Activated CD4-positive, alpha-beta T cell treated with anti-CD3 and anti-CD28 coated beads, Interleukin-2, amount 10 ng/mL, durations not matched to agents 7 days and 5 days (primary cell): ENCODE results near the gene NUDT19. TPM values are rescaled to one million over a fixed set of nuclear protein-coding genes. Genes with fewer than 3 reads are reported as not detected.
A peak's percentile ranks its signal among the peaks of the same experiment; 100 is the strongest.

Experiments
- CTCF ChIA-PET: fragments of 350-600 bp; sonication (Branson Sonifier 250); formaldehyde crosslinking; loops from one replicate; lab custom pipeline; 2021; ENCODE audit warnings: antibody characterized with exemption; lab: Charles Lee
- POLR2A ChIA-PET: fragments of 350-600 bp; sonication (Branson Sonifier 250); formaldehyde crosslinking; loops from one replicate; lab custom pipeline; 2021; ENCODE audit warnings: antibody characterized with exemption; lab: Charles Lee
- DNase-seq: peaks from one replicate; pipeline ENCODE4 v3.0.0-alpha.2; 2020
- H3K27ac Mint-ChIP-seq: one replicate; pipeline ENCODE4 v1.8.0; 2021; ENCODE audit warnings: mild to moderate bottlenecking, moderate library complexity, mixed read lengths
- H3K27me3 Mint-ChIP-seq: one replicate; pipeline ENCODE4 v1.8.0; 2021; ENCODE audit warnings: mixed read lengths
- H3K36me3 Mint-ChIP-seq: one replicate; pipeline ENCODE4 v1.8.0; 2021; ENCODE audit warnings: low read depth, mixed read lengths
- H3K4me1 Mint-ChIP-seq: one replicate; pipeline ENCODE4 v1.8.0; 2021; ENCODE audit warnings: mixed read lengths
- H3K4me3 Mint-ChIP-seq: one replicate; pipeline ENCODE4 v1.8.0; 2021; ENCODE audit warnings: mild to moderate bottlenecking, moderate library complexity, mixed read lengths
- H3K9me3 Mint-ChIP-seq: one replicate; pipeline ENCODE4 v1.8.0; 2021; ENCODE audit warnings: mixed read lengths
- total RNA-seq, 2 experiments: library from RNA; stranded (reverse); gene quantifications; one replicate each; pipeline ENCODE4 v1.2.3, GENCODE V29; 2021

NUDT19 gene
- total RNA-seq, 2 experiments from 2014 or later, result 15.6 to 16.0 TPM

DNA sequence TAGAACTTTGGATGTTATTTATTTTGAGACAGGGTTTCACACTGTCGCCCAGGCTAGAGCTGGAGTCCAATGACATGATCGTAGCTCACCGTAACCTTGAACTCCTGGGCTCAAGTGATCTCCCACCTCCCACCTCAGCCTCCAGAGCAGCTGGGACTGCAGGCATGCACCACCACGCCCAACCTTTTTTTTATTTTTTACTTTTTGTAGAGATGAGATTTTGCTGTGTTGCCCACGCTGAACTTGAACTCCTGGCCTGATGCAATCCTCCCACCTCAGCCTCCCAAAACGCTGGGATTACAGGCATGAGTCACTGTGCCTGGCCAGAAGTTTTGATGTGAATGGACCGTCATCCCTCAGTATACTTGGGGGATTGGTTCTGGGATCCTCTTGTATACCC lies 30.3 kb upstream of the NUDT19 start:
- POLR2A ChIA-PET, result no interaction called here
- DNase-seq, result no peak
- H3K4me1 Mint-ChIP-seq, result peaks cover 15% of the 10 kb centered on the region
- CTCF ChIA-PET, result no interaction called here
- H3K27me3 Mint-ChIP-seq, result no peaks in the 10 kb centered on the region
- peaks cover 10% of the 10 kb centered on the region for H3K36me3 Mint-ChIP-seq
- H3K9me3 Mint-ChIP-seq, result no peaks in the 10 kb centered on the region
- H3K27ac Mint-ChIP-seq, result no peak overlapping the region
- H3K4me3 Mint-ChIP-seq, result no peak overlapping the region

DNA sequence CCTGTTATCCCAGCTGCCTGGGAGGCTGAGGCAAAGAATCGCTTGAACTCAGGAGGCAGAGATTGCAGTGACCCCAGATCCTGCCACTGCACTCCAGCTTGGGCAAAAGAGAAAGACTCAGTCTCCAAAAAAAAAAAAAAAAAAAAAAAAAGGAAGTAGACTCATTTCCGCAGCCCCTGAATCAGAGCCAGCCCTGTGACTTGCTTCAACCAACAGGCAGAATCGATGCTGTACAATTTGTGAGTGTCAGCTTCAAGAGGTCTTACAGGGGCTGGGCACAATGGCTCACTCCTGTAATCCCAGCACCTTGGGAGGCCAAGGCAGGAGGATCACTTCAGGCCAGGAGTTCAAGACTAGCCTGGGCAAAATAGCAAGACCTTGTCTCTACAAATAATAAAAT lies 29.4 kb upstream of the NUDT19 start:
- H3K4me1 Mint-ChIP-seq, result peaks cover 15% of the 10 kb centered on the region
- ChIA-PET CTCF (no interaction called here), POLR2A (no interaction called here)
- no peaks in the 10 kb centered on the region for H3K27me3 Mint-ChIP-seq
- peak overlapping the region; percentile 44 for H3K27ac Mint-ChIP-seq
- H3K36me3 Mint-ChIP-seq, result peaks cover 13% of the 10 kb centered on the region
- peak; percentile 25 for DNase-seq
- H3K9me3 Mint-ChIP-seq, result no peaks in the 10 kb centered on the region
- no peak overlapping the region for H3K4me3 Mint-ChIP-seq

DNA sequence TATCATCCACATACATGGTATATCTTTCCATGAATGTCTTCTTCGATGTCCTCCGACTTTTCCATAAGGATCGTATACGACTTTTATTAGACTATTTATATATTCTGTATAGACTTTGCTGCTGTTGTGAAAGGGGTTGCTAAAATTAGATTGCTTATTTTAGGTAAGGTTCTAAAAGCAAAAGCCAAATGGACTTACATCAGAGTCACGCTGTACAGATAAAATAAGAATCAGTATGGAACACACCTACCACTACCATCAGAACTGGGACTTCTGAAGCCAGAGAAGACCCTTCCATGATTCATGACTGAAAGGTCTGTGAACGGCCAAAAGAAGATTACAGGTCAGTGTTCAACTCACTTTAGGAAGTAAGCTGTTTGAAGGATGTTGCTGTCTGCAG lies 25.5 kb upstream of the NUDT19 start:
- Mint-ChIP-seq H3K4me1 (peaks cover 33% of the 10 kb centered on the region), H3K36me3 (peaks cover 16% of the 10 kb centered on the region), H3K27me3 (no peaks in the 10 kb centered on the region), H3K27ac (no peak overlapping the region), H3K9me3 (no peaks in the 10 kb centered on the region), H3K4me3 (no peak overlapping the region)
- no peak for DNase-seq
- ChIA-PET CTCF (interaction anchor here (0.6 to 0.9 kb wide), 3 partner anchors 9 to 69 kb away, joined by 3 read pairs; no protein-coding TSS in a partner anchor), POLR2A (no interaction called here)

DNA sequence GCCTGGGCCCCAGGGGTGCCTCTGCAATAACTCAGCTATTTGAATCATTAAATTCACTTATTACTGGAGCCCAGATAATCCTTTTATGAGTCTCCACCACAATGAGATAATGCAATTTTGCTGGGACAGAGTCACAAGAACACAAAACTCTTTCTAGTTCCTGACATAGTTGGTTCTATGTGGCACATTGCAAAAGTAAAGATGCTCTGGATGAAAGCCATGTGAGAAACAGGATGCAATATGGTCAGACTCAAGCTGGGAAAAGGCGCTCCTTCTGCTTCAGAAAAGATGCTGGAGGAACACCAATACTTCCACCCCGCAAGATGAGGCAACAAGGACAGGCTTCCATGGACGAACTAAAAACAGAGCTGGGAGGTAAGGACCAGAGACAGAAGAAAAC lies 22.3 kb upstream of the NUDT19 start:
- Mint-ChIP-seq H3K4me3 (no peak overlapping the region), H3K9me3 (no peaks in the 10 kb centered on the region), H3K27ac (peak overlapping the region; percentile 38), H3K4me1 (peaks cover 42% of the 10 kb centered on the region), H3K27me3 (no peaks in the 10 kb centered on the region), H3K36me3 (peaks cover 20% of the 10 kb centered on the region)
- POLR2A ChIA-PET, result no interaction called here
- no peak for DNase-seq
- CTCF ChIA-PET, result interaction anchor here (0.7 kb wide), 1 partner anchor 22 kb away, joined by 4 read pairs; no protein-coding TSS in a partner anchor

DNA sequence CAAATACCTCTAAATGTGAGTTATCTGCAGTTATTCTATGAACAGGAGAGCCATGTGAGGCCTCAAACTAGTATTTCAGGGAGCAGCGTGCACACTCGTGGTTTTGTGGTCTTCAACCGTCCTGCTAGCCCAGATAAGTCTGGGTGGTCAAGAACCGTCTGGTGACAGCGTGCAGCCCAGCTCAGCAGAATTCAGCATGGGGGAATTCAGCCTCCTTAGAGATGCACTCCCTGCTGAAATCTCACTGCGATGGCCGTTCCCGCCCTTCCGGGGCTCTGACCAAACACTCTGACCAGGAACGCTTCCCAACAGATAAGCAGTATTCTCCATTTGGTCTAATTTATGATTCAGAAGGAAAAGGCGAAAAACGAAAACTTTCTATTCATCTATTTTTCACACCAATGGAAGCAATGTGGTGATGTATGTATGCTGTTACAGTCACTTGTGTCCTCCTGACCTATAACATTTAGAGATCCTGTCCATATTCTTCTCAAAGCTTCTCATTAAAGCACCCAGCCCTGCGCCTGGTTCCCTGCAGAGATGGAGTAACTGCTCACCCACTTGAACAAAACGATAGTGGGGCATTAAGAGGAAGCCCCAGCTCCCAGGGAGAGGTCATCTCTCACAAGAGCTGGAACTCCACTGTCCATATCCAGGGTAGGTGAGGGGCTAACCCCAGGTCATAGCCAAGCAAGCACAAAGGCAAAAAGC lies 19.6 kb upstream of the NUDT19 start:
- peaks cover 11% of the 10 kb centered on the region for H3K36me3 Mint-ChIP-seq
- no peaks in the 10 kb centered on the region for H3K9me3 Mint-ChIP-seq
- no peak overlapping the region for H3K27ac Mint-ChIP-seq
- H3K4me1 Mint-ChIP-seq, result peaks cover 44% of the 10 kb centered on the region
- peaks cover 4% of the 10 kb centered on the region for H3K27me3 Mint-ChIP-seq
- H3K4me3 Mint-ChIP-seq, result no peak overlapping the region
- no peak for DNase-seq
- ChIA-PET POLR2A (no interaction called here), CTCF (interaction anchor here (0.8 to 1.0 kb wide), 2 partner anchors 20 to 1016 kb away, joined by 3 read pairs; partner anchors contain the start of gene NUDT19)

DNA sequence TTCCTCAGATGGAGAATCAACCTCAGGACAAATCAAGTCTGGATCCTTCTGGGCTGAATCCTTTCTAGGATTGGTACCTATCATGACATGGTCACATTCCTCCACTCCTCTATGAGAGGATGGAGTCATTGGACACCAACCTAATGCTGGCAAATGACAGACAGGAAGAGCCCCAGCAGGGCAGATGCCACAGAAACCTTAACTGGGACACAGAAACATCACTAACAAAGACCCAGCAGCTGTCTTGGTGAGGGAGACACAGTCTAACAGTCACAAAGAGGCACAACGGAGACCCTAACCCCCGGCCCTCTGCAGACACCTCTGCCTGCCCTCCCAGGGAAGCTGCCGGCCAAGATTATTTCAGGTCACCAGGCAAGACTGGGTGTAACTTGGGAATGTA lies 18.8 kb upstream of the NUDT19 start:
- no peak for DNase-seq
- H3K27me3 Mint-ChIP-seq, result peaks cover 12% of the 10 kb centered on the region
- peak overlapping the region; percentile 55 for H3K4me3 Mint-ChIP-seq
- CTCF ChIA-PET, result interaction anchor here (0.8 to 1.0 kb wide), 2 partner anchors 19 to 1016 kb away, joined by 3 read pairs; partner anchors contain the start of gene NUDT19
- H3K27ac Mint-ChIP-seq, result no peak overlapping the region
- H3K9me3 Mint-ChIP-seq, result no peaks in the 10 kb centered on the region
- peaks cover 50% of the 10 kb centered on the region for H3K4me1 Mint-ChIP-seq
- POLR2A ChIA-PET, result no interaction called here
- peaks cover 11% of the 10 kb centered on the region for H3K36me3 Mint-ChIP-seq

DNA sequence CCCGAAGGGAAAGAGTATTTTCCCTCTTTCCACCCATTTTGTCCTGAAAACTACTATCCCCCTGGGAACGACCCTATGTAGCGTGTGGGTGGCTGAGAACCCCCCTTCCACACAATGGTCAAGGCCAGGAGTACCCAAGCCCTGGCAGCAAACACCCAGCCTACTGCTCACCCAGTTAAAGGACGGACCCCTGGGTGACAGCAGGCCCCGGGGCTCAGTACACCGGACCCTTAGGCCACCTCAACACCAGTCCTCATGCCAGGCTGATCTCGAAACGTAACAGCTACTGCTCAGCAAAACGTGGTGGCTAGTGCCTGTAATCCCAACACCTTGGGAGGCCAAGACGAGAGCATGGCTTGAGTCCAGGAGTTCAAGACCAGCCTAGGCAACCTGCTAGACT lies 18.0 kb upstream of the NUDT19 start:
- Mint-ChIP-seq H3K9me3 (no peaks in the 10 kb centered on the region), H3K27me3 (peaks cover 15% of the 10 kb centered on the region), H3K27ac (no peak overlapping the region), H3K36me3 (peaks cover 11% of the 10 kb centered on the region), H3K4me1 (peaks cover 50% of the 10 kb centered on the region), H3K4me3 (peak overlapping the region; percentile 92)
- CTCF ChIA-PET, result interaction anchor here (0.5 kb wide), 1 partner anchor 1048 kb away, joined by 4 read pairs; no protein-coding TSS in a partner anchor
- no peak for DNase-seq
- POLR2A ChIA-PET, result no interaction called here

DNA sequence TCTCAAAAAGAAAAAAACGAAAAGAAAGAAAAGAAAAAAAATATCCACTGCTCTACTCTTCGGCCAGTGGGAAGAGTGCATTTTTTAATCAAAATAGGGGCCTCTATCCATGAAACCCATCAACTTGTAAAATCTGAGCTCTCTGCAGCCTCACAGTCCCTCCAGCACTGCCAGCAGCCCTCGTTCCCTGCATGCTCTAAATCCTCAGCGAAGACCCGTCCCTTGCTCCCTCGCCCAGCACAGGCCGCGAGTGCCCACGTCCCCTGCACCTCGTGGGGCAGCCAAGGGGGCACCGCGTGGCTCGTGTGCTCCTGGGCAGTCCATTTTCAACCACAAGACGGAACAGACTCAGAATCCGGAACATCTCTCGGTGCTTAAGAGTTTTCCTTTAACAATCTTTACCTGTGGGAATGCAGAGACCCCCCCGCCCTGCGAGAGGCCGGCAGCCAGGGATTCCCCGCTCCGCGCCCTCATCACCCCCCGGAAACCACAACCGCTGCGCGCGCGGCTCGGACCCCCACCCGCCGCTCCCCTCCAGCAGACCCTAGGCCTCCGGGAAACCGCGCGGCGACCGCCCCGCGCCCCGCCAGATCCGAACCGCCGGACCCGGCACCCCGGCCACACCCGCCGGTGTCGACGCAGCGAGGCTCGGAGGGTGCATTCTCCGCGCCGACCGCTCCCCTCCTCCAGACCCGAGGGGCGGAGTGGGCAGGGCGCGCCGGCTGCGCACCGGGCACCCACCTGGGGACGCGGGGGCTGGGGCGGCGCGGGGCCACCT lies 17.3 kb upstream of the NUDT19 start:
- CTCF ChIA-PET, result interaction anchor here (0.5 to 0.6 kb wide), 3 partner anchors 33 to 1048 kb away, joined by 3 to 4 read pairs (median 3); no protein-coding TSS in a partner anchor
- POLR2A ChIA-PET, result interaction anchor here (1.1 kb wide), 1 partner anchor 17 kb away, joined by 3 read pairs; no protein-coding TSS in a partner anchor
- peak overlapping the region; percentile 92 for H3K4me3 Mint-ChIP-seq
- no peaks in the 10 kb centered on the region for H3K9me3 Mint-ChIP-seq
- peak overlapping the region; percentile 90 for H3K27ac Mint-ChIP-seq
- peaks cover 44% of the 10 kb centered on the region for H3K4me1 Mint-ChIP-seq
- H3K27me3 Mint-ChIP-seq, result peaks cover 15% of the 10 kb centered on the region
- H3K36me3 Mint-ChIP-seq, result peaks cover 10% of the 10 kb centered on the region
- DNase-seq, result no peak

DNA sequence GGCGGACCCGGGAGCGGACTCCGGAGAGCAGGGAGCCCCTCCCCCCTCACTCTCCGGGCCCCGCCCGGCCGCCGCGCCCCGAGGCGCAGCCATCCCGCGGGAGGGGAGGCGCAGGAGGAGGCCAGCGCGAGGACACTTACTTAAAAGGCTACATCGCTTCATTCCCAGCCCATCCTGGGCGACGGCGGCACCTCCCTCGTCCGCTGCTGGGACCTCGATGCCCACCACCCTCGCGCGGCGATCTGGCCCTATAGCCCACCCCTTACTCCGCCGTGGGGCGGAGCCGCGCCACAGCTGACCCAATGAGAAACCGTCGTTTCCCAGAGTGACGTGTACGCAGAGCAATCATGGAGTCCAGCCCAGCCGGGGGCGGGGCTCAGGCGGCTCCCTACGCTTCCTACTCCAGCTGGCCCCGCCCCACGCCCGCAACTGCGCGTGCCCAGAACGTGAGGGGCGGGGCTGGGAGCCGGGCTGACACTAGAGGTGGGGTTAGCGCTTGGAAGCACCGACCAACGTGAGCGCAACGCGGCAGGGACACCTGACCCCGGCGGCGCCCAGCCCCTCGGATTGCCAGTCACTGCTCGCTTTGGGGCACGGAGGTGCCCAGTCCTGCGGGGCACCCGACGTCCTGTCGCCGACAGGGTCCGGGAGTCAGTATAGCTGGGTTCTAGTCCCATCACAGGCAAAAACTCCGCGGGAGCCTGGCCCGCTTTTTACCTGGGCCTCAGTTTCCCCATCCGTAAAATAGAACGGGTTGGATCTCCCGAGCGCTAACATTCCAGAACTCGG lies 16.5 kb upstream of the NUDT19 start, which contains the start of gene ANKRD27:
Gene ANKRD27 (minus strand): TSS at position 250 of the 789 bp plus-strand sequence. CDS start 16,165 bp downstream, outside the sequence.
- ChIA-PET POLR2A (interaction anchor here (1.1 kb wide), 1 partner anchor 16 kb away, joined by 3 read pairs; no protein-coding TSS in a partner anchor), CTCF (interaction anchor here (0.6 kb wide), 1 partner anchor 33 kb away, joined by 3 read pairs; no protein-coding TSS in a partner anchor)
- peak within 1 kb of the TSS; percentile 92 for H3K4me3 Mint-ChIP-seq
- peak; percentile 98 for DNase-seq
- peak within 1 kb of the TSS; percentile 90 for H3K27ac Mint-ChIP-seq
- H3K4me1 Mint-ChIP-seq, result peaks cover 37% of the 10 kb centered on the region
- H3K9me3 Mint-ChIP-seq, result no peaks in the 10 kb centered on the region
- peaks cover 7% of the 10 kb centered on the region for H3K36me3 Mint-ChIP-seq
- H3K27me3 Mint-ChIP-seq, result peaks cover 19% of the 10 kb centered on the region

DNA sequence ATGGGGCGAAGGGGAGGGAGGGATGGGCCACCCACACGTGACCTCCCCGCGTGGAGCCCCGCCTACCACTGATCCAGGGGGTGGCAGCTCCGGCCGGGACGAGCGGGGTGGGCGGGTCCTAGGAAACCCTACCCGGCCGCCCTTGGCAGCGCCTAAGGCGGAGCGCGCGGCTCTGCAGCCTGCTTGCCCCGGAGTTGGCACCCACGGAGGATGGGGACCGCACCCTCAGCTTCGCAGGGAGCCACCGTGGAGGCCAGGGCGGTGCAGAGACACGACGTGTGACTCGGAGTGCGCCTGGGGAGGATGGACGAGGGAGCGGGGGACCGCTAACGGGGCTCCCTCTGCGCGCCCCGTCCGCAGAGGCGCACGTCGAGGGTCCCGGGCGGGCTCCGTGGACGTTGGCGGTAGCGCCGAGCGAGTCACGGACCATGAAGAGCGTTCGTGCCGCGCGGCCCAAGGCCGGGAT lies 15.9 kb upstream of the NUDT19 start, which contains the start of gene RGS9BP:
Gene RGS9BP (plus strand): TSS at position 129 of the 466 bp plus-strand sequence. CDS start 416 bp downstream, outside the sequence.
- peaks cover 19% of the 10 kb centered on the region for H3K27me3 Mint-ChIP-seq
- CTCF ChIA-PET, result interaction anchor here (0.6 kb wide), 1 partner anchor 96 kb away, joined by 3 read pairs; no protein-coding TSS in a partner anchor
- no peaks in the 10 kb centered on the region for H3K9me3 Mint-ChIP-seq
- peak within 1 kb of the TSS; percentile 88 for H3K4me3 Mint-ChIP-seq
- peak; percentile 66 for DNase-seq
- H3K27ac Mint-ChIP-seq, result peak within 1 kb of the TSS; percentile 86
- H3K36me3 Mint-ChIP-seq, result peaks cover 7% of the 10 kb centered on the region
- peaks cover 34% of the 10 kb centered on the region for H3K4me1 Mint-ChIP-seq
- POLR2A ChIA-PET, result interaction anchor here (1.1 kb wide), 1 partner anchor 16 kb away, joined by 3 read pairs; no protein-coding TSS in a partner anchor

DNA sequence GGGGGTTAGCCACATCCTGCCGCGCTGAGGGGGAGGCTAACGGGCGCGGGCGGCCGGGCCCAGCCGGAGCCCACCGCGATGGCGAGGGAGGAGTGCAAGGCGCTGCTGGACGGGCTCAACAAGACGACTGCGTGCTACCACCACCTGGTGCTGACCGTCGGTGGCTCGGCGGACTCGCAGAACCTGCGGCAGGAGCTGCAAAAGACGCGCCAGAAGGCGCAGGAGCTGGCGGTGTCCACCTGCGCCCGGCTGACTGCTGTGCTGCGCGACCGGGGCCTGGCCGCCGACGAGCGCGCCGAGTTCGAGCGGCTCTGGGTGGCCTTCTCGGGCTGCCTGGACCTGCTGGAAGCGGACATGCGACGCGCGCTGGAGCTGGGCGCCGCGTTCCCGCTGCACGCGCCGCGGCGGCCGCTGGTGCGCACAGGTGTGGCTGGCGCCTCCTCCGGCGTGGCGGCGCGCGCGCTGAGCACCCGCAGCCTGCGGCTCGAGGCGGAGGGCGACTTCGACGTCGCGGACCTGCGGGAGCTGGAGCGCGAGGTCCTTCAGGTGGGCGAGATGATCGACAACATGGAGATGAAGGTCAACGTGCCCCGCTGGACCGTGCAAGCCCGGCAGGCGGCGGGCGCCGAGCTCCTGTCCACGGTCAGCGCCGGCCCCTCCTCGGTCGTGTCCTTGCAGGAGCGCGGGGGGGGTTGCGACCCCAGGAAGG lies 15.3 kb upstream of the NUDT19 start:
- ChIA-PET CTCF (interaction anchor here (0.6 kb wide), 1 partner anchor 97 kb away, joined by 3 read pairs; no protein-coding TSS in a partner anchor), POLR2A (interaction anchor here (0.6 kb wide), 1 partner anchor 402 kb away, joined by 3 read pairs; no protein-coding TSS in a partner anchor)
- DNase-seq, result no peak
- Mint-ChIP-seq H3K9me3 (no peaks in the 10 kb centered on the region), H3K27ac (no peak overlapping the region), H3K4me1 (peaks cover 30% of the 10 kb centered on the region), H3K4me3 (peak overlapping the region; percentile 88), H3K27me3 (peaks cover 21% of the 10 kb centered on the region), H3K36me3 (peaks cover 7% of the 10 kb centered on the region)
